ENCODE measurements around the gene YJEFN3.

YJEFN3 gene

GRCh38 chr19:19504754-19505668 lies 23.7 kb upstream of the YJEFN3 start:
- no peaks in the 10 kb centered on the region for H3K27me3 ChIP-seq (ENCODE audit: insufficient read depth, low read length, poor library complexity, severe bottlenecking)
- H3K4me3 ChIP-seq (ENCODE audit: low read length, poor library complexity, severe bottlenecking): no peak overlapping the region
- no peaks in the 10 kb centered on the region for H3F3A ChIP-seq (ENCODE audit: low read depth)
- no peaks in the 10 kb centered on the region for H4K20me1 ChIP-seq (ENCODE audit: insufficient read depth, low read length, poor library complexity, severe bottlenecking)
- no peaks in the 10 kb centered on the region for H3K9me3 ChIP-seq (ENCODE audit: insufficient read depth, low read depth, low read length)
- no peak overlapping the region for H3K4me2 ChIP-seq (ENCODE audit: low read depth, low read length, poor library complexity, severe bottlenecking)
- H2AFZ ChIP-seq (ENCODE audit: low read length): no peak overlapping the region
- no peak for TF ChIP-seq CTCF (conservative IDR thresholded peaks at IDR 0.05; ENCODE audit: low read length)
- H3K79me2 ChIP-seq (ENCODE audit: insufficient read depth, low read length): no peaks in the 10 kb centered on the region
- H3K9me2 ChIP-seq (replicated peaks; ENCODE audit: low read depth, low read length): no peaks in the 10 kb centered on the region
- H3K9ac ChIP-seq (ENCODE audit: low read depth, low read length, poor library complexity, severe bottlenecking): no peak overlapping the region
- H3K36me3 ChIP-seq (ENCODE audit: insufficient read depth, low read length): peaks cover 76% of the 10 kb centered on the region; the same call in 1 of the 2 replicates
- no peaks in the 10 kb centered on the region for H3K4me1 ChIP-seq (ENCODE audit: insufficient read depth, low read length, poor library complexity, severe bottlenecking)

- no peaks in the 10 kb centered on the region for H3F3A ChIP-seq (ENCODE audit: low read depth)
- H3K27me3 ChIP-seq (ENCODE audit: insufficient read depth, low read length, poor library complexity, severe bottlenecking): no peaks in the 10 kb centered on the region
- H3K4me2 ChIP-seq (ENCODE audit: low read depth, low read length, poor library complexity, severe bottlenecking): no peak overlapping the region
- no peaks in the 10 kb centered on the region for H3K4me1 ChIP-seq (ENCODE audit: insufficient read depth, low read length, poor library complexity, severe bottlenecking)
- TF ChIP-seq CTCF (conservative IDR thresholded peaks at IDR 0.05; ENCODE audit: low read length): no peak
- no peak for TF ChIP-seq EZH2phosphoT487 (IDR thresholded peaks at IDR 0.05; ENCODE audit: borderline replicate concordance)
- no peak overlapping the region for H2AFZ ChIP-seq (ENCODE audit: low read length)
- no peaks in the 10 kb centered on the region for H3K79me2 ChIP-seq (ENCODE audit: insufficient read depth, low read length)
- H3K36me3 ChIP-seq (ENCODE audit: insufficient read depth, low read length): peaks cover 68% of the 10 kb centered on the region; the same call in 1 of the 2 replicates
- no peaks in the 10 kb centered on the region for H3K9me3 ChIP-seq (ENCODE audit: insufficient read depth, low read depth, low read length)
- H3K9me2 ChIP-seq (replicated peaks; ENCODE audit: low read depth, low read length): no peaks in the 10 kb centered on the region
- no peak overlapping the region for H3K4me3 ChIP-seq (ENCODE audit: low read length, poor library complexity, severe bottlenecking)
- H4K20me1 ChIP-seq (ENCODE audit: insufficient read depth, low read length, poor library complexity, severe bottlenecking): no peaks in the 10 kb centered on the region
- no peak overlapping the region for H3K9ac ChIP-seq (ENCODE audit: low read depth, low read length, poor library complexity, severe bottlenecking)
Observed at GRCh38 chr19:19505669-19506326, 22.9 kb upstream of the YJEFN3 start.

GRCh38 chr19:19506592-19506991 lies 22.1 kb upstream of the YJEFN3 start:
- Histone ChIP-seq H3K4me3 (ENCODE audit: low read length, poor library complexity, severe bottlenecking) (no peak overlapping the region), H3K9me3 (ENCODE audit: insufficient read depth, low read depth, low read length) (no peaks in the 10 kb centered on the region), H3K36me3 (ENCODE audit: insufficient read depth, low read length) (peaks cover 60% of the 10 kb centered on the region; the same call in 1 of the 2 replicates), H3K9ac (ENCODE audit: low read depth, low read length, poor library complexity, severe bottlenecking) (no peak overlapping the region), H3F3A (ENCODE audit: low read depth) (no peaks in the 10 kb centered on the region), H3K9me2 (replicated peaks; ENCODE audit: low read depth, low read length) (no peaks in the 10 kb centered on the region), H3K4me2 (ENCODE audit: low read depth, low read length, poor library complexity, severe bottlenecking) (no peak overlapping the region), H3K4me1 (ENCODE audit: insufficient read depth, low read length, poor library complexity, severe bottlenecking) (no peaks in the 10 kb centered on the region), H3K79me2 (ENCODE audit: insufficient read depth, low read length) (no peaks in the 10 kb centered on the region), H2AFZ (ENCODE audit: low read length) (no peak overlapping the region), H4K20me1 (ENCODE audit: insufficient read depth, low read length, poor library complexity, severe bottlenecking) (no peaks in the 10 kb centered on the region), H3K27me3 (ENCODE audit: insufficient read depth, low read length, poor library complexity, severe bottlenecking) (no peaks in the 10 kb centered on the region)
- TF ChIP-seq CTCF (conservative IDR thresholded peaks at IDR 0.05; ENCODE audit: low read length) (no peak), EZH2phosphoT487 (IDR thresholded peaks at IDR 0.05; ENCODE audit: borderline replicate concordance) (no peak)

Data from Loucy (cell line).